Caco-2 (cell line): Measurements from ENCODE around the gene GPC6. TPM values are rescaled to one million over a fixed set of nuclear protein-coding genes. Genes with fewer than 3 reads are reported as not detected.

ENCODE experiments used
- BruUV-seq: library from RNA; stranded (reverse); fragments of 400-500 nt; replicated peaks from 2 replicates; lab custom pipeline; 2021; lab: Mats Ljungman, UMichigan
- CTCF ChIA-PET: fragments of 300-600 bp; sonication (Branson Sonifier 250); formaldehyde crosslinking; loops from one replicate; lab custom pipeline; 2022; ENCODE audit warnings: antibody characterized with exemption; lab: Charles Lee
- POLR2A ChIA-PET: fragments of 300-600 bp; sonication (Branson Sonifier 250); formaldehyde crosslinking; loops from one replicate; lab custom pipeline; 2022; ENCODE audit warnings: antibody characterized with exemption; lab: Charles Lee
- DNase-seq, 2 experiments: peaks; one replicate each; pipeline versions ENCODE4 v3.0.0 to v3.0.0-alpha.2; 2020 to 2022
- H3K27me3 ChIP-seq: replicated peaks from 2 replicates; pipeline ENCODE4 v1.6.0; 2011; ENCODE audit warnings: low read length; ENCODE audit not compliant: control insufficient read depth, insufficient read depth
- H3K36me3 ChIP-seq: 2 replicates; pipeline ENCODE4 v1.5.1; 2011; ENCODE audit warnings: low read length; ENCODE audit not compliant: control insufficient read depth, insufficient read depth
- H3K4me1 ChIP-seq: fragments of 250-450 bp; sonication (Bioruptor Pico); 2 replicates; pipeline ENCODE4 v1.5.1; 2020; ENCODE audit warnings: mild to moderate bottlenecking
- H3K4me3 ChIP-seq: 2 replicates; pipeline ENCODE4 v1.5.1; 2011; ENCODE audit warnings: low read depth, mild to moderate bottlenecking, control low read depth, low read length
- H3K9me3 ChIP-seq: fragments of 250-450 bp; sonication (Bioruptor Pico); 2 replicates; pipeline ENCODE4 v1.5.1; 2020; ENCODE audit warnings: mild to moderate bottlenecking, moderate library complexity
- H3K27ac Mint-ChIP-seq: one replicate; pipeline ENCODE4 v1.8.0; 2022; ENCODE audit warnings: mixed read lengths; ENCODE audit not compliant: unreplicated experiment
- H3K27me3 Mint-ChIP-seq: one replicate; pipeline ENCODE4 v1.8.0; 2022; ENCODE audit warnings: mixed read lengths; ENCODE audit not compliant: insufficient read depth, unreplicated experiment
- H3K36me3 Mint-ChIP-seq: one replicate; pipeline ENCODE4 v1.8.0; 2022; ENCODE audit warnings: mild to moderate bottlenecking, mixed read lengths; ENCODE audit not compliant: insufficient read depth, unreplicated experiment
- H3K4me1 Mint-ChIP-seq: one replicate; pipeline ENCODE4 v1.8.0; 2022; ENCODE audit warnings: low read depth, mixed read lengths; ENCODE audit not compliant: unreplicated experiment
- H3K4me3 Mint-ChIP-seq: one replicate; pipeline ENCODE4 v1.8.0; 2022; ENCODE audit warnings: mild to moderate bottlenecking, moderate library complexity, mixed read lengths; ENCODE audit not compliant: unreplicated experiment
- H3K9me3 Mint-ChIP-seq: one replicate; pipeline ENCODE4 v1.8.0; 2022; ENCODE audit warnings: mixed read lengths; ENCODE audit not compliant: unreplicated experiment
- CTCF ChIP-seq, 2 experiments: fragments of 200-600 bp in 1 of 2; IDR thresholded peaks; 1 replicate in 1 of 2; 2 replicates in 1 of 2; pipeline versions ENCODE4 v1.5.1 to v1.8.0; 2011 to 2022; ENCODE audit warnings: antibody characterized with exemption in 1 of 2, control low read depth in 1 of 2, inconsistent platforms in 1 of 2, low read depth in 1 of 2, low read length in 1 of 2, mild to moderate bottlenecking in 1 of 2, moderate library complexity in 1 of 2; ENCODE audit not compliant: insufficient read depth in 1 of 2, severe bottlenecking in 1 of 2, unreplicated experiment in 1 of 2
- intact Hi-C: fragments of 100-400 bp; cut with micrococcal nuclease; formaldehyde crosslinking; loops from one replicate; pipeline ENCODE4 v1.10.0; 2022; ENCODE audit not compliant: unreplicated experiment
- total RNA-seq: library from RNA; stranded (reverse); gene quantifications from 2 replicates; pipeline ENCODE4 v1.2.3, GENCODE V29; 2022

GPC6 gene
- total RNA-seq, 1 experiment from 2014 or later, result 0.16 TPM

- Mint-ChIP-seq H3K9me3 (no peaks in the 10 kb centered on the region), H3K4me1 (no peaks in the 10 kb centered on the region)
- BruUV-seq, result no TSS peak
These were observed 56.6 kb downstream of the GPC6 start for GRCh38 chr13:93283255-93283654.

GRCh38 chr13:93284064-93284463 is 57.5 kb downstream of the GPC6 start:
- Mint-ChIP-seq H3K4me1 (no peaks in the 10 kb centered on the region), H3K27me3 (no peaks in the 10 kb centered on the region), H3K4me3 (no peak overlapping the region), H3K9me3 (no peaks in the 10 kb centered on the region), H3K27ac (no peak overlapping the region), H3K36me3 (no peaks in the 10 kb centered on the region)
- intact Hi-C loops, result no loop called here
- ChIA-PET CTCF (no interaction called here), POLR2A (no interaction called here)
- H3K27me3 ChIP-seq, result no peaks in the 10 kb centered on the region
- DNase-seq, result no peak
- H3K4me3 ChIP-seq, result no peak overlapping the region
- no peaks in the 10 kb centered on the region for H3K36me3 ChIP-seq
- no TSS peak for BruUV-seq
- no peaks in the 10 kb centered on the region for H3K4me1 ChIP-seq
- no peak for TF ChIP-seq CTCF (IDR thresholded peaks at IDR 0.05; ENCODE audit: insufficient read depth in 1 of 2, low read depth in 1 of 2, low read length in 1 of 2, severe bottlenecking in 1 of 2, unreplicated experiment in 1 of 2)
- no peaks in the 10 kb centered on the region for H3K9me3 ChIP-seq

More at GRCh38 chr13:93283255-93283654, 56.6 kb downstream of the GPC6 start:
- POLR2A ChIA-PET, result no interaction called here
- no peak for DNase-seq
- Histone ChIP-seq H3K27me3 (no peaks in the 10 kb centered on the region), H3K4me1 (no peaks in the 10 kb centered on the region), H3K4me3 (no peak overlapping the region), H3K36me3 (no peaks in the 10 kb centered on the region), H3K9me3 (no peaks in the 10 kb centered on the region)
- Mint-ChIP-seq H3K4me3 (no peak overlapping the region), H3K27me3 (no peaks in the 10 kb centered on the region), H3K36me3 (no peaks in the 10 kb centered on the region), H3K27ac (no peak overlapping the region)
- TF ChIP-seq CTCF (IDR thresholded peaks at IDR 0.05; ENCODE audit: insufficient read depth in 1 of 2, low read depth in 1 of 2, low read length in 1 of 2, severe bottlenecking in 1 of 2, unreplicated experiment in 1 of 2), result no peak
- CTCF ChIA-PET, result no interaction called here
- intact Hi-C loops, result no loop called here

GRCh38 chr13:93286047-93286446 is 59.4 kb downstream of the GPC6 start:
- H3K4me3 Mint-ChIP-seq, result no peak overlapping the region
- no peak for TF ChIP-seq CTCF (IDR thresholded peaks at IDR 0.05; ENCODE audit: insufficient read depth in 1 of 2, low read depth in 1 of 2, low read length in 1 of 2, severe bottlenecking in 1 of 2, unreplicated experiment in 1 of 2)
- POLR2A ChIA-PET, result no interaction called here
- no peak for DNase-seq
- no peaks in the 10 kb centered on the region for H3K4me1 Mint-ChIP-seq
- H3K4me3 ChIP-seq, result no peak overlapping the region
- H3K36me3 Mint-ChIP-seq, result no peaks in the 10 kb centered on the region
- no peaks in the 10 kb centered on the region for H3K9me3 Mint-ChIP-seq
- no peaks in the 10 kb centered on the region for H3K27me3 Mint-ChIP-seq
- H3K27me3 ChIP-seq, result no peaks in the 10 kb centered on the region
- H3K36me3 ChIP-seq, result no peaks in the 10 kb centered on the region
- intact Hi-C loops, result no loop called here
- BruUV-seq, result no TSS peak
- no peaks in the 10 kb centered on the region for H3K9me3 ChIP-seq
- H3K4me1 ChIP-seq, result no peaks in the 10 kb centered on the region
- CTCF ChIA-PET, result interaction anchor here (0.6 kb wide), 1 partner anchor 15 kb away, joined by 3 read pairs; no protein-coding TSS in a partner anchor
- H3K27ac Mint-ChIP-seq, result no peak overlapping the region
